ENCODE measurements around the gene CXCL8.

Gene CXCL8

GRCh38 chr4:73705721-73706120 is 34.6 kb upstream of the CXCL8 start:
- TF ChIP-seq CTCF (IDR thresholded peaks at IDR 0.05; ENCODE audit: low read depth, low read length), result no peak
- Histone ChIP-seq H3K27me3 (ENCODE audit: insufficient read depth, low read depth, severe bottlenecking) (no peaks in the 10 kb centered on the region), H3K27ac (no peak overlapping the region), H3K4me3 (ENCODE audit: low read depth, low read length) (no peak overlapping the region), H3K36me3 (no peaks in the 10 kb centered on the region), H3K9me3 (ENCODE audit: severe bottlenecking) (no peaks in the 10 kb centered on the region)
- no peak for DNase-seq

GRCh38 chr4:73706811-73707210 is 33.6 kb upstream of the CXCL8 start:
- no peak for TF ChIP-seq CTCF (IDR thresholded peaks at IDR 0.05; ENCODE audit: low read depth, low read length)
- no peak overlapping the region for H3K27ac ChIP-seq

GRCh38 chr4:73707269-73707875 is 33.0 kb upstream of the CXCL8 start:
- TF ChIP-seq CTCF (IDR thresholded peaks at IDR 0.05; ENCODE audit: low read depth, low read length), result no peak
- DNase-seq, result no peak
- H3K27ac ChIP-seq, result no peak overlapping the region
- H3K9me3 ChIP-seq (ENCODE audit: severe bottlenecking), result no peaks in the 10 kb centered on the region
- H3K4me3 ChIP-seq (ENCODE audit: low read depth, low read length), result no peak overlapping the region
- no peaks in the 10 kb centered on the region for H3K27me3 ChIP-seq (ENCODE audit: insufficient read depth, low read depth, severe bottlenecking)
- H3K36me3 ChIP-seq, result no peaks in the 10 kb centered on the region

More at GRCh38 chr4:73706811-73707210, 33.6 kb upstream of the CXCL8 start:
- DNase-seq, result no peak
- no peaks in the 10 kb centered on the region for H3K27me3 ChIP-seq (ENCODE audit: insufficient read depth, low read depth, severe bottlenecking)
- no peak overlapping the region for H3K4me3 ChIP-seq (ENCODE audit: low read depth, low read length)
- no peaks in the 10 kb centered on the region for H3K36me3 ChIP-seq
- no peaks in the 10 kb centered on the region for H3K9me3 ChIP-seq (ENCODE audit: severe bottlenecking)

- no peak for DNase-seq
- no peak overlapping the region for H3K27ac ChIP-seq
Observed at GRCh38 chr4:73707918-73708577, 32.3 kb upstream of the CXCL8 start.

GRCh38 chr4:73709451-73710033 is 30.8 kb upstream of the CXCL8 start:
- no peaks in the 10 kb centered on the region for H3K27me3 ChIP-seq (ENCODE audit: insufficient read depth, low read depth, severe bottlenecking)
- H3K27ac ChIP-seq, result no peak overlapping the region
- H3K9me3 ChIP-seq (ENCODE audit: severe bottlenecking), result no peaks in the 10 kb centered on the region
- no peak for TF ChIP-seq CTCF (IDR thresholded peaks at IDR 0.05; ENCODE audit: low read depth, low read length)
- H3K4me3 ChIP-seq (ENCODE audit: low read depth, low read length), result no peak overlapping the region
- no peaks in the 10 kb centered on the region for H3K36me3 ChIP-seq
- DNase-seq, result no peak

More at GRCh38 chr4:73707918-73708577, 32.3 kb upstream of the CXCL8 start:
- Histone ChIP-seq H3K9me3 (ENCODE audit: severe bottlenecking) (no peaks in the 10 kb centered on the region), H3K27me3 (ENCODE audit: insufficient read depth, low read depth, severe bottlenecking) (no peaks in the 10 kb centered on the region), H3K4me3 (ENCODE audit: low read depth, low read length) (no peak overlapping the region), H3K36me3 (no peaks in the 10 kb centered on the region)
- no peak for TF ChIP-seq CTCF (IDR thresholded peaks at IDR 0.05; ENCODE audit: low read depth, low read length)

All from WERI-Rb-1 (cell line).